SK-N-SH treated with all-trans-retinoic acid at 6 μM for 48 hours (cell line): ENCODE data around the gene STX11.

Source experiments
- ATAC-seq: fragments of 200-7000 bp; cut with Tn5 transposase; 3 replicates; pipeline ENCODE4 v1.9.1; 2020; ENCODE audit warnings: mild to moderate bottlenecking, moderate library complexity
- ARNTL ChIP-seq: fragments of 450-650 bp; formaldehyde crosslinking; IDR thresholded peaks from 2 replicates; pipeline ENCODE4 v1.5.0; 2020; ENCODE audit warnings: low read depth, mild to moderate bottlenecking, moderate library complexity, borderline replicate concordance
- BACH2 ChIP-seq: fragments of 250-450 bp; sonication (Bioruptor Pico); IDR thresholded peaks from 2 replicates; pipeline ENCODE4 v1.9.0; 2021; ENCODE audit warnings: mild to moderate bottlenecking, borderline replicate concordance
- CSDC2 ChIP-seq: fragments of 250-450 bp; sonication (Bioruptor Pico); IDR thresholded peaks from 2 replicates; pipeline ENCODE4 v1.5.0; 2020; ENCODE audit warnings: mild to moderate bottlenecking, moderate library complexity
- ESRRG ChIP-seq: fragments of 250-450 bp; sonication (Bioruptor Pico); IDR thresholded peaks from 2 replicates; pipeline ENCODE4 v1.6.1; 2021; ENCODE audit warnings: mild to moderate bottlenecking
- GLIS3 ChIP-seq: fragments of 250-450 bp; sonication (Bioruptor Pico); IDR thresholded peaks from 2 replicates; pipeline ENCODE4 v1.5.0; 2020; ENCODE audit warnings: mild to moderate bottlenecking, moderate library complexity
- ISL1 ChIP-seq: fragments of 250-450 bp; sonication (Bioruptor Pico); IDR thresholded peaks from 2 replicates; pipeline ENCODE4 v2.1.2; 2022; ENCODE audit warnings: mild to moderate bottlenecking, moderate library complexity
- OSR1 ChIP-seq: fragments of 250-450 bp; sonication (Bioruptor Pico); IDR thresholded peaks from 2 replicates; pipeline ENCODE4 v1.8.0; 2022; ENCODE audit warnings: moderate library complexity, mild to moderate bottlenecking, inconsistent platforms
- PPARA ChIP-seq: fragments of 250-450 bp; sonication (Bioruptor Pico); IDR thresholded peaks from 2 replicates; pipeline ENCODE4 v1.5.0; 2020; ENCODE audit warnings: mild to moderate bottlenecking, borderline replicate concordance
- RARB ChIP-seq: fragments of 250-450 bp; sonication (Bioruptor Pico); IDR thresholded peaks from 2 replicates; pipeline ENCODE4 v1.8.0; 2021; ENCODE audit warnings: mild to moderate bottlenecking, moderate library complexity
- SNAI2 ChIP-seq: fragments of 250-450 bp; sonication (Bioruptor Pico); IDR thresholded peaks from 2 replicates; pipeline ENCODE4 v1.5.0; 2020; ENCODE audit warnings: mild to moderate bottlenecking, moderate library complexity
- TCF4 ChIP-seq: fragments of 250-450 bp; sonication (Bioruptor Pico); IDR thresholded peaks from 2 replicates; pipeline ENCODE4 v1.8.0; 2021; ENCODE audit warnings: mild to moderate bottlenecking, moderate library complexity, borderline replicate concordance
- TOX ChIP-seq: fragments of 250-450 bp; sonication (Bioruptor Pico); IDR thresholded peaks from 2 replicates; pipeline ENCODE4 v1.8.0; 2021; ENCODE audit warnings: mild to moderate bottlenecking, moderate library complexity, borderline replicate concordance
- ZC3H10 ChIP-seq: fragments of 250-450 bp; sonication (Bioruptor Pico); IDR thresholded peaks from 2 replicates; pipeline ENCODE4 v1.5.1; 2021; ENCODE audit warnings: mild to moderate bottlenecking, moderate library complexity
- ZFP3 ChIP-seq: fragments of 250-450 bp; sonication (Bioruptor Pico); IDR thresholded peaks from 2 replicates; pipeline ENCODE4 v1.5.0; 2020; ENCODE audit warnings: mild to moderate bottlenecking, moderate library complexity
- ZFP30 ChIP-seq: fragments of 450-650 bp; formaldehyde crosslinking; IDR thresholded peaks from 2 replicates; pipeline ENCODE4 v1.5.0; 2022; ENCODE audit warnings: mild to moderate bottlenecking, moderate library complexity
- ZNF565 ChIP-seq: fragments of 450-650 bp; formaldehyde crosslinking; conservative IDR thresholded peaks from 2 replicates; pipeline ENCODE4 v1.5.0; 2020; ENCODE audit warnings: low read depth, mild to moderate bottlenecking, moderate library complexity
- ZNF70 ChIP-seq: fragments of 450-650 bp; formaldehyde crosslinking; IDR thresholded peaks from 2 replicates; pipeline ENCODE4 v1.5.0; 2020; ENCODE audit warnings: mild to moderate bottlenecking, moderate library complexity
- ZNF8 ChIP-seq: fragments of 450-650 bp; formaldehyde crosslinking; IDR thresholded peaks from 2 replicates; pipeline ENCODE4 v1.5.0; 2020; ENCODE audit warnings: mild to moderate bottlenecking, moderate library complexity
- TF ChIP-seq, protein P1 (sequence below): fragments of 250-450 bp; sonication (Bioruptor Pico); IDR thresholded peaks from 2 replicates; pipeline ENCODE4 v1.5.1; 2020; ENCODE audit warnings: low read depth, mild to moderate bottlenecking, moderate library complexity
- TF ChIP-seq, protein P2 (sequence below): fragments of 250-450 bp; sonication (Bioruptor Pico); IDR thresholded peaks from 2 replicates; pipeline ENCODE4 v1.8.0; 2020; ENCODE audit warnings: mild to moderate bottlenecking, moderate library complexity, borderline replicate concordance
- TF ChIP-seq, protein P3 (sequence below): fragments of 250-450 bp; sonication (Bioruptor Pico); IDR thresholded peaks from 2 replicates; pipeline ENCODE4 v1.5.0; 2020; ENCODE audit warnings: mild to moderate bottlenecking, moderate library complexity
- TF ChIP-seq, protein P4 (sequence below): fragments of 250-450 bp; sonication (Bioruptor Pico); IDR thresholded peaks from 2 replicates; pipeline ENCODE4 v1.5.1; 2021; ENCODE audit warnings: mild to moderate bottlenecking, moderate library complexity
- TF ChIP-seq, protein P5 (sequence below): fragments of 250-450 bp; sonication (Bioruptor Pico); IDR thresholded peaks from 2 replicates; pipeline ENCODE4 v1.8.0; 2021; ENCODE audit warnings: low read depth, mild to moderate bottlenecking, moderate library complexity, borderline replicate concordance

STX11 gene

DNA sequence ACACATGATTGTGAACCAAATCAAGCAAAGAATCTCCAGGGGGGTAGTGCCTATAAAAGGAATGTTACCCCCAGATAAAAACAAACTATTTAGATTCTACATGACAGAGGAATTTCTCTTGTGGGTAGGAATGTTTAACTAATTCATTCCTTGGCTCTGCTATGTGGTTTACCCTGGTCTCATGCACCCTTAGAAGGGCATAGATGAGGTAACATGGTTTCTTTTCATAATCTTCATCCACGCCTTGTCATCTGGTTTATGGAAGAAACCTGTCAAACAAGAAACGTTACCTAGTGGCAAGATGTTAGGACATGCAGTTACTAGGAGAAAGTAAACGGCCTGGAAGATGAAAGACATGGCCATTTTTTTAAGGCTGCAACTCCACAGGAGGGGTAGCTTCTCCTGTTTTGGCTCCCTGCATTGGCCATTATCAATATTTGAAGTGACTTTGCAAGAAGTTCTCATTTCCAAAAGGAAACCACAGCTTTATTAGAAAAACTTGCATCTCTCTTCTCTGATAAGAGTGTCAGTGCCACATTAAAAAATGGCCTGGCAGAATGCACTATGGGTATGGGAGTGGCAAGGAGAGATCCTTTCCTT, 45.5 kb downstream of the STX11 start (continued):
- TF ChIP-seq SNAI2 (CRISPR knock-in tag) (no peak), ZC3H10 (CRISPR knock-in tag) (no peak), BACH2 (CRISPR knock-in tag) (no peak), ARNTL (CRISPR knock-in tag) (no peak), PPARA (no peak), GLIS3 (CRISPR knock-in tag) (no peak), CSDC2 (no peak), ZNF565 (CRISPR knock-in tag) (no peak), RARB (CRISPR knock-in tag) (no peak), OSR1 (CRISPR knock-in tag) (no peak), ZFP3 (CRISPR knock-in tag) (no peak)

DNA sequence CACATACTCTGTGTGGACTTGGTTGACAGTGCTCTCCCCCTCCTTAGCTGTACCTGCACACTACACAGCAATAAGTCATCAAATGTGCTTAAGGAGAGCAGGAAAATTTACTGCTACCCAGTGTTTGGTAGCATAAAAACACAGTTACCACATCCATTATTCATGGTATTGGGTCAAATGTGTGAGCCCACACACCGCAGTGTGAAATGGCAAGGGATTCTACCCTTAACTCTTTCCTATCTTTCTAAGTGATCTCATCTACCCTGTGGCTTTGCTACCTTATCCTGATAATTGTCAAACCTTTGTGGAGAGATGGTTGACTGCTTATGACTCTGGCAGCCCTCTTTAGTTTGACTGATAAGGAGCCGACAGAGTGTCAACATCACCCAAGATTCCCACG, 47.6 kb downstream of the STX11 start:
- no peak for ATAC-seq
- TF ChIP-seq ZNF70 (no peak), ESRRG (CRISPR knock-in tag) (no peak)

DNA sequence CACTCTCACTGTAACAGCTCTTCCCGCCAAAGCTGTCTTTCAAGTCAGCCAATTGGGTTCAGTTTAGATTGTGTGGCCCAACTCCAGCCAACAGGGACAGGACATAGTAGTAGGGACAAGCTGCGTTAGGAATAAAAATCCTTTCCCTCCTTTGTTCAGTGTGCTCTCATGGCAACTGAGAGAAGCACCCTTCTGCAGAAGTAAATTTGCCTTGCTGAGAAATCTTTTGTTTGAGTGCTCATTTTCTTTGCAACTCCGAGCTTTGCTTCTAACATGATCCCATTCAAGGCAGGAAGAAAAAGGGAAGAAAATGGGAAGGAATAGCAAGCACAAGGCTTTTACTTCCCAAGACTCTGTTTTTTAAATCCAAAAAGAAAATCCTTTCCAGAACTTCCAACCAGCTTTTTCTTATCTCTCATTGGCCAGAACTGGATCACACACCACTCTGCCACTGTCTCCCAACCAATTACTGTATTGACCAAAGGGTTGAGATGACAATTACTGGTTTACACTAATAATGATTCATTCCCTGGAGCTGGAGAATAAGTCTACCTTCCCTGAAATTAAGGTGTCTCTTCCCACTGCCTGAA, 52.7 kb downstream of the STX11 start:
- ATAC-seq, result no peak
- TF ChIP-seq, protein P1, sequence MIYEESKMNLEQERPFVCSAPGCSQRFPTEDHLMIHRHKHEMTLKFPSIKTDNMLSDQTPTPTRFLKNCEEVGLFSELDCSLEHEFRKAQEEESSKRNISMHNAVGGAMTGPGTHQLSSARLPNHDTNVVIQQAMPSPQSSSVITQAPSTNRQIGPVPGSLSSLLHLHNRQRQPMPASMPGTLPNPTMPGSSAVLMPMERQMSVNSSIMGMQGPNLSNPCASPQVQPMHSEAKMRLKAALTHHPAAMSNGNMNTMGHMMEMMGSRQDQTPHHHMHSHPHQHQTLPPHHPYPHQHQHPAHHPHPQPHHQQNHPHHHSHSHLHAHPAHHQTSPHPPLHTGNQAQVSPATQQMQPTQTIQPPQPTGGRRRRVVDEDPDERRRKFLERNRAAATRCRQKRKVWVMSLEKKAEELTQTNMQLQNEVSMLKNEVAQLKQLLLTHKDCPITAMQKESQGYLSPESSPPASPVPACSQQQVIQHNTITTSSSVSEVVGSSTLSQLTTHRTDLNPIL (CRISPR knock-in tag), result no peak
- TF ChIP-seq, protein P2, sequence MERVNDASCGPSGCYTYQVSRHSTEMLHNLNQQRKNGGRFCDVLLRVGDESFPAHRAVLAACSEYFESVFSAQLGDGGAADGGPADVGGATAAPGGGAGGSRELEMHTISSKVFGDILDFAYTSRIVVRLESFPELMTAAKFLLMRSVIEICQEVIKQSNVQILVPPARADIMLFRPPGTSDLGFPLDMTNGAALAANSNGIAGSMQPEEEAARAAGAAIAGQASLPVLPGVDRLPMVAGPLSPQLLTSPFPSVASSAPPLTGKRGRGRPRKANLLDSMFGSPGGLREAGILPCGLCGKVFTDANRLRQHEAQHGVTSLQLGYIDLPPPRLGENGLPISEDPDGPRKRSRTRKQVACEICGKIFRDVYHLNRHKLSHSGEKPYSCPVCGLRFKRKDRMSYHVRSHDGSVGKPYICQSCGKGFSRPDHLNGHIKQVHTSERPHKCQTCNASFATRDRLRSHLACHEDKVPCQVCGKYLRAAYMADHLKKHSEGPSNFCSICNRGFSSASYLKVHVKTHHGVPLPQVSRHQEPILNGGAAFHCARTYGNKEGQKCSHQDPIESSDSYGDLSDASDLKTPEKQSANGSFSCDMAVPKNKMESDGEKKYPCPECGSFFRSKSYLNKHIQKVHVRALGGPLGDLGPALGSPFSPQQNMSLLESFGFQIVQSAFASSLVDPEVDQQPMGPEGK (CRISPR knock-in tag), result no peak
- TF ChIP-seq ZC3H10 (CRISPR knock-in tag) (no peak), RARB (CRISPR knock-in tag) (no peak), TOX (CRISPR knock-in tag) (no peak), ZNF70 (no peak), TCF4 (CRISPR knock-in tag) (no peak), ESRRG (CRISPR knock-in tag) (no peak), ZFP30 (CRISPR knock-in tag) (no peak), CSDC2 (no peak), GLIS3 (CRISPR knock-in tag) (no peak), ZFP3 (CRISPR knock-in tag) (no peak), ARNTL (CRISPR knock-in tag) (no peak), PPARA (no peak), ISL1 (CRISPR knock-in tag) (no peak), ZNF8 (CRISPR knock-in tag) (no peak), OSR1 (CRISPR knock-in tag) (no peak)
- TF ChIP-seq, protein P3, sequence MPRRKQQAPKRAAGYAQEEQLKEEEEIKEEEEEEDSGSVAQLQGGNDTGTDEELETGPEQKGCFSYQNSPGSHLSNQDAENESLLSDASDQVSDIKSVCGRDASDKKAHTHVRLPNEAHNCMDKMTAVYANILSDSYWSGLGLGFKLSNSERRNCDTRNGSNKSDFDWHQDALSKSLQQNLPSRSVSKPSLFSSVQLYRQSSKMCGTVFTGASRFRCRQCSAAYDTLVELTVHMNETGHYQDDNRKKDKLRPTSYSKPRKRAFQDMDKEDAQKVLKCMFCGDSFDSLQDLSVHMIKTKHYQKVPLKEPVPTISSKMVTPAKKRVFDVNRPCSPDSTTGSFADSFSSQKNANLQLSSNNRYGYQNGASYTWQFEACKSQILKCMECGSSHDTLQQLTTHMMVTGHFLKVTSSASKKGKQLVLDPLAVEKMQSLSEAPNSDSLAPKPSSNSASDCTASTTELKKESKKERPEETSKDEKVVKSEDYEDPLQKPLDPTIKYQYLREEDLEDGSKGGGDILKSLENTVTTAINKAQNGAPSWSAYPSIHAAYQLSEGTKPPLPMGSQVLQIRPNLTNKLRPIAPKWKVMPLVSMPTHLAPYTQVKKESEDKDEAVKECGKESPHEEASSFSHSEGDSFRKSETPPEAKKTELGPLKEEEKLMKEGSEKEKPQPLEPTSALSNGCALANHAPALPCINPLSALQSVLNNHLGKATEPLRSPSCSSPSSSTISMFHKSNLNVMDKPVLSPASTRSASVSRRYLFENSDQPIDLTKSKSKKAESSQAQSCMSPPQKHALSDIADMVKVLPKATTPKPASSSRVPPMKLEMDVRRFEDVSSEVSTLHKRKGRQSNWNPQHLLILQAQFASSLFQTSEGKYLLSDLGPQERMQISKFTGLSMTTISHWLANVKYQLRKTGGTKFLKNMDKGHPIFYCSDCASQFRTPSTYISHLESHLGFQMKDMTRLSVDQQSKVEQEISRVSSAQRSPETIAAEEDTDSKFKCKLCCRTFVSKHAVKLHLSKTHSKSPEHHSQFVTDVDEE (CRISPR knock-in tag), result no peak
- TF ChIP-seq, protein P4, sequence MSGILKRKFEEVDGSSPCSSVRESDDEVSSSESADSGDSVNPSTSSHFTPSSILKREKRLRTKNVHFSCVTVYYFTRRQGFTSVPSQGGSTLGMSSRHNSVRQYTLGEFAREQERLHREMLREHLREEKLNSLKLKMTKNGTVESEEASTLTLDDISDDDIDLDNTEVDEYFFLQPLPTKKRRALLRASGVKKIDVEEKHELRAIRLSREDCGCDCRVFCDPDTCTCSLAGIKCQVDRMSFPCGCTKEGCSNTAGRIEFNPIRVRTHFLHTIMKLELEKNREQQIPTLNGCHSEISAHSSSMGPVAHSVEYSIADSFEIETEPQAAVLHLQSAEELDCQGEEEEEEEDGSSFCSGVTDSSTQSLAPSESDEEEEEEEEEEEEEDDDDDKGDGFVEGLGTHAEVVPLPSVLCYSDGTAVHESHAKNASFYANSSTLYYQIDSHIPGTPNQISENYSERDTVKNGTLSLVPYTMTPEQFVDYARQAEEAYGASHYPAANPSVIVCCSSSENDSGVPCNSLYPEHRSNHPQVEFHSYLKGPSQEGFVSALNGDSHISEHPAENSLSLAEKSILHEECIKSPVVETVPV (CRISPR knock-in tag), result no peak
- TF ChIP-seq, protein P5, sequence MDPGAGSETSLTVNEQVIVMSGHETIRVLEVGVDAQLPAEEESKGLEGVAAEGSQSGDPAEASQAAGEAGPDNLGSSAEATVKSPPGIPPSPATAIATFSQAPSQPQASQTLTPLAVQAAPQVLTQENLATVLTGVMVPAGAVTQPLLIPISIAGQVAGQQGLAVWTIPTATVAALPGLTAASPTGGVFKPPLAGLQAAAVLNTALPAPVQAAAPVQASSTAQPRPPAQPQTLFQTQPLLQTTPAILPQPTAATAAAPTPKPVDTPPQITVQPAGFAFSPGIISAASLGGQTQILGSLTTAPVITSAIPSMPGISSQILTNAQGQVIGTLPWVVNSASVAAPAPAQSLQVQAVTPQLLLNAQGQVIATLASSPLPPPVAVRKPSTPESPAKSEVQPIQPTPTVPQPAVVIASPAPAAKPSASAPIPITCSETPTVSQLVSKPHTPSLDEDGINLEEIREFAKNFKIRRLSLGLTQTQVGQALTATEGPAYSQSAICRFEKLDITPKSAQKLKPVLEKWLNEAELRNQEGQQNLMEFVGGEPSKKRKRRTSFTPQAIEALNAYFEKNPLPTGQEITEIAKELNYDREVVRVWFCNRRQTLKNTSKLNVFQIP (CRISPR knock-in tag), result no peak
